HepG2 (cell line): Measurements from ENCODE around the gene XCR1. TPM values are rescaled to one million over a fixed set of nuclear protein-coding genes. Genes with fewer than 3 reads are reported as not detected.
A peak's percentile ranks its signal among the peaks of the same experiment; 100 is the strongest.

Experiments used
- KAT8 ChIP-seq: IDR thresholded peaks from 2 replicates; pipeline ENCODE4 v1.6.1; 2016; ENCODE audit warnings: missing genetic modification reagents, missing compliant biosample characterization
- KLF16 ChIP-seq, 2 experiments: sonication (generic) in 1 of 2; formaldehyde crosslinking in 1 of 2; IDR thresholded peaks; 2 replicates each; pipeline versions ENCODE4 v1.6.1 to v1.8.0; 2016 to 2023; ENCODE audit warnings: missing genetic modification reagents in 2 of 2, missing compliant biosample characterization in 1 of 2
- NAIF1 ChIP-seq: sonication (generic); formaldehyde crosslinking; IDR thresholded peaks from 2 replicates; pipeline ENCODE4 v1.5.0; 2020; ENCODE audit warnings: mild to moderate bottlenecking, missing genetic modification reagents, borderline replicate concordance
- SAP130 ChIP-seq: IDR thresholded peaks from 2 replicates; pipeline ENCODE4 v1.6.1; 2016; ENCODE audit warnings: low read depth
- SATB2 ChIP-seq: sonication (generic); formaldehyde crosslinking; IDR thresholded peaks from 2 replicates; pipeline ENCODE4 v1.5.0; 2020; ENCODE audit warnings: missing genetic modification reagents
- STAG1 ChIP-seq: sonication (generic); formaldehyde crosslinking; IDR thresholded peaks from 2 replicates; pipeline ENCODE4 v1.4.0; 2020; ENCODE audit warnings: missing genetic modification reagents
- YY1 ChIP-seq: IDR thresholded peaks from 2 replicates; pipeline ENCODE4 v1.6.1; 2011; ENCODE audit warnings: low read length, low read depth, moderate library complexity, mild to moderate bottlenecking; ENCODE audit not compliant: insufficient read depth, insufficient replicate concordance
- ZFY ChIP-seq: sonication (generic); formaldehyde crosslinking; IDR thresholded peaks from 2 replicates; pipeline ENCODE4 v1.4.0; 2020; ENCODE audit warnings: missing genetic modification reagents
- ZNF670 ChIP-seq: sonication (generic); formaldehyde crosslinking; IDR thresholded peaks from 2 replicates; pipeline ENCODE4 v1.8.0; 2022; ENCODE audit warnings: mild to moderate bottlenecking, missing genetic modification reagents, borderline replicate concordance
- polyA plus RNA-seq, 8 experiments: library from polyadenylated mRNA; depleted of rRNA in 3 of 8; stranded (reverse) in 7 of 8; unstranded in 1 of 8; fragments of >200 nt; fragmentation: Illumina TruSeq in 4 of 8; extraction: Trizol in 4 of 8; gene quantifications; 2 replicates each; pipeline versions ENCODE4 v1.2.1 to v1.2.3, GENCODE V29; 2011 to 2016; ENCODE audit warnings: low read depth in 4 of 8, missing spikeins in 1 of 8, mixed read lengths in 1 of 8; ENCODE audit not compliant: insufficient read depth in 1 of 8
- total RNA-seq, 5 experiments: library from RNA; depleted of rRNA; stranded (reverse); fragments of >200 nt; fragmentation: Illumina TruSeq; extraction: Trizol; gene quantifications; 2 replicates each; pipeline ENCODE4 v1.2.3, GENCODE V29; 2016; ENCODE audit warnings: low read depth in 1 of 5
- TF ChIP-seq, protein P1 (sequence below), 2 experiments: sonication (generic) in 1 of 2; formaldehyde crosslinking in 1 of 2; IDR thresholded peaks; 2 replicates each; pipeline versions ENCODE4 v1.4.0 to v1.6.1; 2018 to 2020; ENCODE audit warnings: missing genetic modification reagents in 2 of 2, borderline replicate concordance in 1 of 2, low read depth in 1 of 2, mild to moderate bottlenecking in 1 of 2, missing biosample characterization in 1 of 2
- TF ChIP-seq, protein P2 (sequence below): sonication (generic); formaldehyde crosslinking; IDR thresholded peaks from 2 replicates; pipeline ENCODE4 v1.5.1; 2020; ENCODE audit warnings: mild to moderate bottlenecking, missing genetic modification reagents, borderline replicate concordance
- TF ChIP-seq, protein P3 (sequence below): IDR thresholded peaks from 2 replicates; pipeline ENCODE4 v1.6.1; 2012; ENCODE audit warnings: inconsistent platforms
- TF ChIP-seq, protein P4 (sequence below): sonication (generic); formaldehyde crosslinking; IDR thresholded peaks from 2 replicates; pipeline ENCODE4 v1.4.0; 2020; ENCODE audit warnings: missing genetic modification reagents, borderline replicate concordance
- TF ChIP-seq, protein P5 (sequence below): sonication (generic); formaldehyde crosslinking; IDR thresholded peaks from 2 replicates; pipeline ENCODE4 v1.4.0; 2020; ENCODE audit warnings: missing genetic modification reagents, borderline replicate concordance

The XCR1 gene
- total and polyA plus RNA-seq, 2 of the 13 experiments (the other 11 are each of a cell fraction or from before 2014, with no cell fraction given) = not detected

DNA sequence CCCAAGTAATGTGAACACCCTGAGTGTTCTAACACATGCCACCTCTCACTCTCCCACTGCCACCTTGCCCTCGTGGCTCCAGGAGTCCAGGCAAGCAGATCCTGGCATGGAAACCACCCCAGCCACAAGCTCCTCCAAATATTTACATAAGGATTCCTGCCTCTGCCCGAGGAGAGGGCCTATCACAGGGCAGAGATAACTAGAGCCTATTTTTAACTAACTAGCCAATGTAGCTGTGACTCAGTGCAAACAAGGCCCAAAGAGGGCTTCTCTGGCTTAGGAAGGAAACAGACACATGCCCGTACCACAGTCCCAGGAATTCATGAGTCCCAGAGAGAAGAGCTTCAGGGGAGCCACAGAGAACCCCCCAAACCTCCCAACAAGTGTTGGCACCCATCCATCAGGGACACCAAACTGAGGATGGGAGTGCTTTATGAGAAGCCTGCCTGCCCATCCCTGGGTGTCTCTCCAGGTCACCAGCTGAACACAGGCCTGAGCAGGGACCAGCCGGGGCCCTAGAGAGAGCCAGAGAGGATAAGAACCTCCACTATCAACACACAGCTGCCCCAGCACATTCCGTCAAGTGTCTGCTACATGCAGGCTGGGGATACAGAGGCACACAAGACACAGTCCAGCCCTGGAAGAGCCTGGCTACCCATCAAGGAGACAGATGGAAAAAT lies 40.8 kb downstream of the XCR1 start (continued):
- TF ChIP-seq, protein P1, sequence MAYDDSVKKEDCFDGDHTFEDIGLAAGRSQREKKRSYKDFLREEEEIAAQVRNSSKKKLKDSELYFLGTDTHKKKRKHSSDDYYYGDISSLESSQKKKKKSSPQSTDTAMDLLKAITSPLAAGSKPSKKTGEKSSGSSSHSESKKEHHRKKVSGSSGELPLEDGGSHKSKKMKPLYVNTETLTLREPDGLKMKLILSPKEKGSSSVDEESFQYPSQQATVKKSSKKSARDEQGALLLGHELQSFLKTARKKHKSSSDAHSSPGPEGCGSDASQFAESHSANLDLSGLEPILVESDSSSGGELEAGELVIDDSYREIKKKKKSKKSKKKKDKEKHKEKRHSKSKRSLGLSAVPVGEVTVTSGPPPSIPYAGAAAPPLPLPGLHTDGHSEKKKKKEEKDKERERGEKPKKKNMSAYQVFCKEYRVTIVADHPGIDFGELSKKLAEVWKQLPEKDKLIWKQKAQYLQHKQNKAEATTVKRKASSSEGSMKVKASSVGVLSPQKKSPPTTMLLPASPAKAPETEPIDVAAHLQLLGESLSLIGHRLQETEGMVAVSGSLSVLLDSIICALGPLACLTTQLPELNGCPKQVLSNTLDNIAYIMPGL (CRISPR knock-in tag; IDR thresholded peaks at IDR 0.05; ENCODE audit: borderline replicate concordance in 1 of 2, low read depth in 1 of 2) = peak in 1 of 2 experiments; percentile 16; a peak in 1 of 4 replicates
- TF ChIP-seq STAG1 (CRISPR knock-in tag) = no peak
- peak; percentile 68 for TF ChIP-seq ZFY (CRISPR knock-in tag)
- TF ChIP-seq YY1 = no peak
- TF ChIP-seq, protein P2, sequence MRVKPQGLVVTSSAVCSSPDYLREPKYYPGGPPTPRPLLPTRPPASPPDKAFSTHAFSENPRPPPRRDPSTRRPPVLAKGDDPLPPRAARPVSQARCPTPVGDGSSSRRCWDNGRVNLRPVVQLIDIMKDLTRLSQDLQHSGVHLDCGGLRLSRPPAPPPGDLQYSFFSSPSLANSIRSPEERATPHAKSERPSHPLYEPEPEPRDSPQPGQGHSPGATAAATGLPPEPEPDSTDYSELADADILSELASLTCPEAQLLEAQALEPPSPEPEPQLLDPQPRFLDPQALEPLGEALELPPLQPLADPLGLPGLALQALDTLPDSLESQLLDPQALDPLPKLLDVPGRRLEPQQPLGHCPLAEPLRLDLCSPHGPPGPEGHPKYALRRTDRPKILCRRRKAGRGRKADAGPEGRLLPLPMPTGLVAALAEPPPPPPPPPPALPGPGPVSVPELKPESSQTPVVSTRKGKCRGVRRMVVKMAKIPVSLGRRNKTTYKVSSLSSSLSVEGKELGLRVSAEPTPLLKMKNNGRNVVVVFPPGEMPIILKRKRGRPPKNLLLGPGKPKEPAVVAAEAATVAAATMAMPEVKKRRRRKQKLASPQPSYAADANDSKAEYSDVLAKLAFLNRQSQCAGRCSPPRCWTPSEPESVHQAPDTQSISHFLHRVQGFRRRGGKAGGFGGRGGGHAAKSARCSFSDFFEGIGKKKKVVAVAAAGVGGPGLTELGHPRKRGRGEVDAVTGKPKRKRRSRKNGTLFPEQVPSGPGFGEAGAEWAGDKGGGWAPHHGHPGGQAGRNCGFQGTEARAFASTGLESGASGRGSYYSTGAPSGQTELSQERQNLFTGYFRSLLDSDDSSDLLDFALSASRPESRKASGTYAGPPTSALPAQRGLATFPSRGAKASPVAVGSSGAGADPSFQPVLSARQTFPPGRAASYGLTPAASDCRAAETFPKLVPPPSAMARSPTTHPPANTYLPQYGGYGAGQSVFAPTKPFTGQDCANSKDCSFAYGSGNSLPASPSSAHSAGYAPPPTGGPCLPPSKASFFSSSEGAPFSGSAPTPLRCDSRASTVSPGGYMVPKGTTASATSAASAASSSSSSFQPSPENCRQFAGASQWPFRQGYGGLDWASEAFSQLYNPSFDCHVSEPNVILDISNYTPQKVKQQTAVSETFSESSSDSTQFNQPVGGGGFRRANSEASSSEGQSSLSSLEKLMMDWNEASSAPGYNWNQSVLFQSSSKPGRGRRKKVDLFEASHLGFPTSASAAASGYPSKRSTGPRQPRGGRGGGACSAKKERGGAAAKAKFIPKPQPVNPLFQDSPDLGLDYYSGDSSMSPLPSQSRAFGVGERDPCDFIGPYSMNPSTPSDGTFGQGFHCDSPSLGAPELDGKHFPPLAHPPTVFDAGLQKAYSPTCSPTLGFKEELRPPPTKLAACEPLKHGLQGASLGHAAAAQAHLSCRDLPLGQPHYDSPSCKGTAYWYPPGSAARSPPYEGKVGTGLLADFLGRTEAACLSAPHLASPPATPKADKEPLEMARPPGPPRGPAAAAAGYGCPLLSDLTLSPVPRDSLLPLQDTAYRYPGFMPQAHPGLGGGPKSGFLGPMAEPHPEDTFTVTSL (CRISPR knock-in tag) = peak; percentile 77; the same call in 1 of the 2 replicates
- TF ChIP-seq, protein P3, sequence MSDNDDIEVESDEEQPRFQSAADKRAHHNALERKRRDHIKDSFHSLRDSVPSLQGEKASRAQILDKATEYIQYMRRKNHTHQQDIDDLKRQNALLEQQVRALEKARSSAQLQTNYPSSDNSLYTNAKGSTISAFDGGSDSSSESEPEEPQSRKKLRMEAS = peak; percentile 62
- no peak for TF ChIP-seq SATB2 (CRISPR knock-in tag)
- TF ChIP-seq SAP130 = peak; percentile 73
- peak; percentile 70; the same call in 1 of the 2 replicates for TF ChIP-seq ZNF670 (CRISPR knock-in tag)
- TF ChIP-seq NAIF1 (CRISPR knock-in tag) = no peak
- TF ChIP-seq KLF16 (CRISPR knock-in tag; IDR thresholded peaks at IDR 0.05) = no peak
- TF ChIP-seq, protein P4, sequence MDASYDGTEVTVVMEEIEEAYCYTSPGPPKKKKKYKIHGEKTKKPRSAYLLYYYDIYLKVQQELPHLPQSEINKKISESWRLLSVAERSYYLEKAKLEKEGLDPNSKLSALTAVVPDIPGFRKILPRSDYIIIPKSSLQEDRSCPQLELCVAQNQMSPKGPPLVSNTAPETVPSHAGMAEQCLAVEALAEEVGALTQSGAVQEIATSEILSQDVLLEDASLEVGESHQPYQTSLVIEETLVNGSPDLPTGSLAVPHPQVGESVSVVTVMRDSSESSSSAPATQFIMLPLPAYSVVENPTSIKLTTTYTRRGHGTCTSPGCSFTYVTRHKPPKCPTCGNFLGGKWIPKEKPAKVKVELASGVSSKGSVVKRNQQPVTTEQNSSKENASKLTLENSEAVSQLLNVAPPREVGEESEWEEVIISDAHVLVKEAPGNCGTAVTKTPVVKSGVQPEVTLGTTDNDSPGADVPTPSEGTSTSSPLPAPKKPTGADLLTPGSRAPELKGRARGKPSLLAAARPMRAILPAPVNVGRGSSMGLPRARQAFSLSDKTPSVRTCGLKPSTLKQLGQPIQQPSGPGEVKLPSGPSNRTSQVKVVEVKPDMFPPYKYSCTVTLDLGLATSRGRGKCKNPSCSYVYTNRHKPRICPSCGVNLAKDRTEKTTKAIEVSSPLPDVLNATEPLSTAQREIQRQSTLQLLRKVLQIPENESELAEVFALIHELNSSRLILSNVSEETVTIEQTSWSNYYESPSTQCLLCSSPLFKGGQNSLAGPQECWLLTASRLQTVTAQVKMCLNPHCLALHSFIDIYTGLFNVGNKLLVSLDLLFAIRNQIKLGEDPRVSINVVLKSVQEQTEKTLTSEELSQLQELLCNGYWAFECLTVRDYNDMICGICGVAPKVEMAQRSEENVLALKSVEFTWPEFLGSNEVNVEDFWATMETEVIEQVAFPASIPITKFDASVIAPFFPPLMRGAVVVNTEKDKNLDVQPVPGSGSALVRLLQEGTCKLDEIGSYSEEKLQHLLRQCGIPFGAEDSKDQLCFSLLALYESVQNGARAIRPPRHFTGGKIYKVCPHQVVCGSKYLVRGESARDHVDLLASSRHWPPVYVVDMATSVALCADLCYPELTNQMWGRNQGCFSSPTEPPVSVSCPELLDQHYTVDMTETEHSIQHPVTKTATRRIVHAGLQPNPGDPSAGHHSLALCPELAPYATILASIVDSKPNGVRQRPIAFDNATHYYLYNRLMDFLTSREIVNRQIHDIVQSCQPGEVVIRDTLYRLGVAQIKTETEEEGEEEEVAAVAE (CRISPR knock-in tag) = peak; percentile 45; the same call in 1 of the 2 replicates
- TF ChIP-seq, protein P5, sequence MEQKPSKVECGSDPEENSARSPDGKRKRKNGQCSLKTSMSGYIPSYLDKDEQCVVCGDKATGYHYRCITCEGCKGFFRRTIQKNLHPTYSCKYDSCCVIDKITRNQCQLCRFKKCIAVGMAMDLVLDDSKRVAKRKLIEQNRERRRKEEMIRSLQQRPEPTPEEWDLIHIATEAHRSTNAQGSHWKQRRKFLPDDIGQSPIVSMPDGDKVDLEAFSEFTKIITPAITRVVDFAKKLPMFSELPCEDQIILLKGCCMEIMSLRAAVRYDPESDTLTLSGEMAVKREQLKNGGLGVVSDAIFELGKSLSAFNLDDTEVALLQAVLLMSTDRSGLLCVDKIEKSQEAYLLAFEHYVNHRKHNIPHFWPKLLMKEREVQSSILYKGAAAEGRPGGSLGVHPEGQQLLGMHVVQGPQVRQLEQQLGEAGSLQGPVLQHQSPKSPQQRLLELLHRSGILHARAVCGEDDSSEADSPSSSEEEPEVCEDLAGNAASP (CRISPR knock-in tag) = peak; percentile 39; the same call in 1 of the 2 replicates
- TF ChIP-seq KAT8 (CRISPR knock-in tag) = peak; percentile 54; the same call in 1 of the 2 replicates
